IMR-90 (cell line): ENCODE results near the gene PRR5. TPM values are rescaled to one million over a fixed set of nuclear protein-coding genes. Genes with fewer than 3 reads are reported as not detected.

ENCODE experiments used
- ATAC-seq: fragments of 200-7000 bp; cut with Tn5 transposase; 2 replicates; pipeline ENCODE4 v1.9.1; 2020; ENCODE audit warnings: low read depth, mild to moderate bottlenecking, moderate library complexity
- BruUV-seq: library from RNA; stranded (reverse); fragments of 400-500 nt; replicated peaks from 2 replicates; lab custom pipeline; 2021; lab: Mats Ljungman, UMichigan
- CTCF ChIA-PET: fragments of 300-600 bp; formaldehyde crosslinking; extraction: SDS; loops from one replicate; lab custom pipeline; 2021; ENCODE audit warnings: antibody characterized with exemption; lab: Yijun Ruan, JAX
- POLR2A ChIA-PET: fragments of 300-600 bp; sonication (Branson Sonifier 250); formaldehyde crosslinking; loops from one replicate; lab custom pipeline; 2022; ENCODE audit warnings: antibody characterized with exemption; ENCODE audit not compliant: unreplicated experiment; lab: Charles Lee
- DNase-seq: peaks from one replicate; pipeline ENCODE4 v3.0.0; 2013
- H2AFZ ChIP-seq: replicated peaks from 2 replicates; pipeline ENCODE3; 2013; ENCODE audit warnings: low read length, mild to moderate bottlenecking; ENCODE audit not compliant: poor library complexity
- H2AK5ac ChIP-seq: 2 replicates; pipeline ENCODE4 v1.6.1; 2013; ENCODE audit warnings: low read depth, low read length, inconsistent platforms
- H2AK9ac ChIP-seq: replicated peaks from 2 replicates; pipeline ENCODE3; 2013; ENCODE audit warnings: mild to moderate bottlenecking, low read depth, low read length, moderate library complexity; ENCODE audit not compliant: poor library complexity
- H2BK120ac ChIP-seq: 2 replicates; pipeline ENCODE4 v1.6.1; 2013; ENCODE audit warnings: low read depth, low read length, inconsistent platforms
- H2BK15ac ChIP-seq: 3 replicates; pipeline ENCODE4 v1.6.1; 2013; ENCODE audit warnings: low read depth, low read length, inconsistent platforms
- H2BK20ac ChIP-seq: 2 replicates; pipeline ENCODE4 v1.6.1; 2013; ENCODE audit warnings: low read depth, mild to moderate bottlenecking, inconsistent platforms, low read length, moderate library complexity
- H2BK5ac ChIP-seq: 2 replicates; pipeline ENCODE4 v1.6.1; 2013; ENCODE audit warnings: mild to moderate bottlenecking, low read depth, low read length, inconsistent platforms; ENCODE audit not compliant: poor library complexity, severe bottlenecking
- H3K14ac ChIP-seq: replicated peaks from 2 replicates; pipeline ENCODE4 v1.6.1; 2013; ENCODE audit warnings: low read depth, low read length, inconsistent platforms
- H3K18ac ChIP-seq: 2 replicates; pipeline ENCODE4 v1.6.1; 2013; ENCODE audit warnings: low read depth, low read length, control low read depth
- H3K23ac ChIP-seq: 2 replicates; pipeline ENCODE4 v1.6.1; 2013; ENCODE audit warnings: low read depth, low read length, inconsistent platforms
- H3K27ac ChIP-seq: 2 replicates; pipeline ENCODE4 v1.5.1; 2013; ENCODE audit warnings: mild to moderate bottlenecking, control low read depth, low read length; ENCODE audit not compliant: insufficient read depth
- H3K27me3 ChIP-seq: 2 replicates; pipeline ENCODE4 v1.6.1; 2013; ENCODE audit warnings: low read length; ENCODE audit not compliant: control insufficient read depth, insufficient read depth
- H3K36me3 ChIP-seq: 2 replicates; pipeline ENCODE4 v1.6.1; 2013; ENCODE audit warnings: low read length, mixed read lengths; ENCODE audit not compliant: control insufficient read depth, insufficient read depth
- H3K4ac ChIP-seq: 2 replicates; pipeline ENCODE4 v1.6.1; 2013; ENCODE audit warnings: low read depth, low read length, inconsistent platforms
- H3K4me1 ChIP-seq: 2 replicates; pipeline ENCODE4 v1.6.1; 2013; ENCODE audit warnings: low read length, mixed read lengths; ENCODE audit not compliant: control insufficient read depth, insufficient read depth
- H3K4me2 ChIP-seq: 2 replicates; pipeline ENCODE4 v1.6.1; 2013; ENCODE audit warnings: low read depth, mild to moderate bottlenecking, control low read depth, low read length, moderate library complexity
- H3K4me3 ChIP-seq: 2 replicates; pipeline ENCODE4 v1.5.1; 2013; ENCODE audit warnings: low read depth, mild to moderate bottlenecking, control low read depth, low read length, moderate library complexity; ENCODE audit not compliant: insufficient read depth
- H3K56ac ChIP-seq: 2 replicates; pipeline ENCODE4 v1.6.1; 2013; ENCODE audit warnings: low read length, inconsistent platforms; ENCODE audit not compliant: insufficient read depth; ENCODE audit errors: extremely low read depth
- H3K79me1 ChIP-seq, 2 experiments: 2 replicates each; pipeline ENCODE4 v1.6.1; 2013; ENCODE audit warnings: low read length in 2 of 2, inconsistent platforms in 1 of 2, low read depth in 1 of 2
- H3K9ac ChIP-seq: 2 replicates; pipeline ENCODE4 v1.6.1; 2013; ENCODE audit warnings: low read depth, low read length, control low read depth
- H3K9me1 ChIP-seq: 2 replicates; pipeline ENCODE4 v1.6.1; 2013; ENCODE audit warnings: low read length, inconsistent platforms; ENCODE audit not compliant: insufficient read depth
- H3K9me3 ChIP-seq: 2 replicates; pipeline ENCODE4 v1.6.1; 2013; ENCODE audit warnings: low read length; ENCODE audit not compliant: control insufficient read depth, insufficient read depth
- H4K20me1 ChIP-seq: 2 replicates; pipeline ENCODE4 v1.6.1; 2013; ENCODE audit warnings: low read length, inconsistent platforms; ENCODE audit not compliant: insufficient read depth
- H4K5ac ChIP-seq: 2 replicates; pipeline ENCODE4 v1.6.1; 2013; ENCODE audit warnings: mild to moderate bottlenecking, low read depth, low read length, control low read depth
- H4K8ac ChIP-seq, 2 experiments: 2 replicates each; pipeline ENCODE4 v1.6.1; 2013; ENCODE audit warnings: low read depth in 2 of 2, low read length in 2 of 2, control low read depth in 1 of 2, inconsistent platforms in 1 of 2
- H4K91ac ChIP-seq: 2 replicates; pipeline ENCODE4 v1.6.1; 2013; ENCODE audit warnings: low read depth, low read length, inconsistent platforms; ENCODE audit not compliant: insufficient read depth
- BHLHE40 ChIP-seq: fragments of 150-350 bp; IDR thresholded peaks from 2 replicates; pipeline ENCODE4 v1.6.1; 2016; ENCODE audit warnings: mild to moderate bottlenecking, low read depth, low read length
- CHD1 ChIP-seq: IDR thresholded peaks from 2 replicates; pipeline ENCODE4 v1.6.1; 2012; ENCODE audit warnings: low read depth, low read length, improper control_type of control experiment
- FOS ChIP-seq: fragments of 150-350 bp; IDR thresholded peaks from 2 replicates; pipeline ENCODE4 v1.6.1; 2016; ENCODE audit warnings: low read depth, low read length
- MAFK ChIP-seq: IDR thresholded peaks from 2 replicates; pipeline ENCODE4 v1.6.1; 2012; ENCODE audit warnings: low read depth, low read length, improper control_type of control experiment
- MXI1 ChIP-seq: IDR thresholded peaks from 2 replicates; pipeline ENCODE4 v1.6.1; 2012; ENCODE audit warnings: low read depth, mild to moderate bottlenecking, low read length, moderate library complexity, borderline replicate concordance
- NFE2L2 ChIP-seq: fragments of 150-350 bp; IDR thresholded peaks from 2 replicates; pipeline ENCODE4 v1.6.1; 2016; ENCODE audit warnings: low read depth, mild to moderate bottlenecking, low read length
- RAD21 ChIP-seq: IDR thresholded peaks from 2 replicates; pipeline ENCODE4 v1.6.1; 2012; ENCODE audit warnings: low read length, improper control_type of control experiment
- RFX5 ChIP-seq: IDR thresholded peaks from 2 replicates; pipeline ENCODE4 v1.8.0; 2012; ENCODE audit warnings: low read depth, mild to moderate bottlenecking, low read length, moderate library complexity
- WGBS, 2 experiments: methylation state at CpG; one replicate each; pipeline versions ENCODE4 v1.1.5 to v1.1.7; 2013; ENCODE audit warnings: missing lambda C conversion rate in 2 of 2; ENCODE audit not compliant: insufficient read length in 1 of 2; ENCODE audit errors: extremely low coverage in 2 of 2; 5-methylcytosine and 5-hydroxymethylcytosine counted together
- dilution Hi-C: fragments of 300-500 bp; cut with HindIII; formaldehyde crosslinking; loops from one replicate; pipeline ENCODE4 v1.14.3; 2018; ENCODE audit warnings: low sequenced_read_pairs; ENCODE audit not compliant: unreplicated experiment
- in situ Hi-C: fragments of 300-500 bp; cut with MboI; formaldehyde crosslinking; loops from 3 replicates; pipeline ENCODE4 v1.14.3; 2019; ENCODE audit warnings: low sequenced_read_pairs, inconsistent platforms, mixed read lengths
- intact Hi-C: fragments of 100-400 bp; cut with micrococcal nuclease; formaldehyde crosslinking; loops from 2 replicates; pipeline ENCODE4 v1.10.0; 2022
- polyA plus RNA-seq, 3 experiments: library from polyadenylated mRNA; depleted of rRNA; stranded (reverse); fragments of >200 nt; gene quantifications; 2 replicates each; pipeline ENCODE4 v1.2.3, GENCODE V29; 2012; ENCODE audit warnings: low replicate concordance in 1 of 3
- total RNA-seq: library from RNA; depleted of rRNA; stranded (reverse); fragments of >200 nt; gene quantifications from 2 replicates; pipeline ENCODE4 v1.2.3, GENCODE V29; 2012
- TF ChIP-seq, protein P1 (sequence below): conservative IDR thresholded peaks from 2 replicates; pipeline ENCODE4 v1.5.1; 2012; ENCODE audit warnings: mild to moderate bottlenecking, low read depth, low read length, improper control_type of control experiment
- TF ChIP-seq, protein P2 (sequence below): fragments of 150-350 bp; IDR thresholded peaks from 2 replicates; pipeline ENCODE4 v1.6.1; 2016; ENCODE audit warnings: low read depth, mild to moderate bottlenecking, low read length, moderate library complexity, borderline replicate concordance

PRR5 gene
- total and polyA plus RNA-seq, 2 of the 4 experiments (the other 2 are of a cell fraction) = 8.1 to 24.3 TPM

DNA sequence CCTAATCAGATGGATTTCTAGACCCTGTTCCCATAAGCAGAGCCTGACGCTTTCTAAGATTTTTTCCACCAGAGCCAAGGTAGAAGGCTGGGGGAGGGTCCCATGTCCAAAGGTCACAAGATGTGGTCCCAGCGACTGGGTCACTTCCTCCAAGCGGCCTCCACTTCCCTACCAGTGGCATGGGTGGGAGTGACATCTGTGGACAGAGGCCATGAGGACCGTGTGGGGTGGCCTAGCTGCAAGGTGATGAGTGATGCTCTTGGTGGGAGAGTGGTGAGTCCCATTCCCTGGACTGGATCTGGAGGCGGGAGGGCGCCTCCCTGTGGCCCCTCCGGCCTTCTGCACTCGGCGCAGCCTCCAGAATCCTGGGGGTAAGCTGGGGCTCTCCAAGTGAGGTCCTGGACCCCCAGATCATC is 32.4 kb upstream of the PRR5 start (continued):
- TF ChIP-seq, protein P1, sequence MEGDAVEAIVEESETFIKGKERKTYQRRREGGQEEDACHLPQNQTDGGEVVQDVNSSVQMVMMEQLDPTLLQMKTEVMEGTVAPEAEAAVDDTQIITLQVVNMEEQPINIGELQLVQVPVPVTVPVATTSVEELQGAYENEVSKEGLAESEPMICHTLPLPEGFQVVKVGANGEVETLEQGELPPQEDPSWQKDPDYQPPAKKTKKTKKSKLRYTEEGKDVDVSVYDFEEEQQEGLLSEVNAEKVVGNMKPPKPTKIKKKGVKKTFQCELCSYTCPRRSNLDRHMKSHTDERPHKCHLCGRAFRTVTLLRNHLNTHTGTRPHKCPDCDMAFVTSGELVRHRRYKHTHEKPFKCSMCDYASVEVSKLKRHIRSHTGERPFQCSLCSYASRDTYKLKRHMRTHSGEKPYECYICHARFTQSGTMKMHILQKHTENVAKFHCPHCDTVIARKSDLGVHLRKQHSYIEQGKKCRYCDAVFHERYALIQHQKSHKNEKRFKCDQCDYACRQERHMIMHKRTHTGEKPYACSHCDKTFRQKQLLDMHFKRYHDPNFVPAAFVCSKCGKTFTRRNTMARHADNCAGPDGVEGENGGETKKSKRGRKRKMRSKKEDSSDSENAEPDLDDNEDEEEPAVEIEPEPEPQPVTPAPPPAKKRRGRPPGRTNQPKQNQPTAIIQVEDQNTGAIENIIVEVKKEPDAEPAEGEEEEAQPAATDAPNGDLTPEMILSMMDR = peak; percentile 54

DNA sequence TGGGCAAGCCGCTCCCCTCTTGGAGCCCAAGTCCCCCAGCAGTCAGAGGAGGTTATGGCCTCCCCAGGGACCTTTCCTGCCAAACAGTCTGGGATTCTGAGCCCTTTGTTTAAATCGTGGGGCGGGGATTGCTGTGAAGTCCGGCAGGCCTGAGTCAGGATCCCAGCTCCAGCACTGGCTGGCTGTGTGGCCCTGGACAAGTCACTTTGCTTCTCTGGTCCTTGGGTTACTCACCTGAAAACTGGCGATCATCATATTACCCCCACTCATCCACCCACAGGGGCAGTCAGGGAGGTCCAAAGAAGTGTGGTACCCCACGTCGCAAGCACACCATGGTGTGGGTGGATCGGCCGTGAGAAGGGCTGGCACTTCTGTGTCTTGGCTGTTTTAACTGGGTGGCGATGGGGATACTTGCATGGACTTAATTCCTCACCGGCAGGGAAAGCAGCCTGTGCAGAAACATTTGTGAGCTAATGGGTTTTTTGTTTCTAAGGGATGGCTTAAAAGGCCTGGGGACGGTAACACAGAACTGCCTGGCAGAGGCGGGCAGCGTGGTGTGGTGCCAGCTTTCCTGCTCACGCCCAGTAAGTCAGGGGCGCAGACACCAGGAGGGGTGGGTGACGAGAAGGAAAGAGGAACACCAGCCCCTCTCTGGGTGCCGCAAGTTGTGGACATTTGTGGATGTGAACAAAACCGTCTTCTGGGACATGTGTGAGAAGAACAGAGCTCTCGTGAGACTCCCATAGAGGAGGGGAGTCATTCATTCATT is 31.6 kb upstream of the PRR5 start:
- no peak overlapping the region for H2BK20ac ChIP-seq
- H2BK120ac ChIP-seq = no peak overlapping the region
- no peak overlapping the region for H2AFZ ChIP-seq
- no peak for ATAC-seq
- H4K20me1 ChIP-seq = peaks cover 18% of the 10 kb centered on the region
- DNase-seq = no peak
- no peak overlapping the region for H4K8ac ChIP-seq
- peaks cover 3 to 16% of the 10 kb centered on the region in 2 experiments; a peak in 2 of 4 replicates for H3K79me1 ChIP-seq
- H3K27me3 ChIP-seq = no peaks in the 10 kb centered on the region; the same call in 1 of the 2 replicates
- no peak overlapping the region for H3K18ac ChIP-seq
- peak overlapping the region; percentile 87 for H2AK9ac ChIP-seq
- no peak overlapping the region for H3K9ac ChIP-seq
- H3K23ac ChIP-seq = no peak overlapping the region
- BruUV-seq = no TSS peak
- intact Hi-C loops = no loop called here
- H3K27ac ChIP-seq = no peak overlapping the region
- H3K4me2 ChIP-seq = no peak overlapping the region
- H3K56ac ChIP-seq = no peak overlapping the region
- POLR2A ChIA-PET = no interaction called here
- H3K4me1 ChIP-seq = peaks cover 13% of the 10 kb centered on the region; the same call in 1 of the 2 replicates
- H2BK15ac ChIP-seq = no peak overlapping the region
- WGBS, 2 experiments = 81% methylated on average over 10 of the region's 20 CpGs; no CpG with 5 or more reads in 1 of the 2 experiments
- H2AK5ac ChIP-seq = no peak overlapping the region; the same call in 1 of the 2 replicates
- H3K4me3 ChIP-seq = no peak overlapping the region
- TF ChIP-seq CHD1 = no peak
- no peak for TF ChIP-seq RAD21
- TF ChIP-seq BHLHE40 = no peak
- TF ChIP-seq FOS = no peak
- no peak for TF ChIP-seq NFE2L2
- no peak for TF ChIP-seq RFX5
- TF ChIP-seq, protein P1 = no peak
- TF ChIP-seq MXI1 = no peak
- TF ChIP-seq MAFK = no peak
- TF ChIP-seq, protein P2, sequence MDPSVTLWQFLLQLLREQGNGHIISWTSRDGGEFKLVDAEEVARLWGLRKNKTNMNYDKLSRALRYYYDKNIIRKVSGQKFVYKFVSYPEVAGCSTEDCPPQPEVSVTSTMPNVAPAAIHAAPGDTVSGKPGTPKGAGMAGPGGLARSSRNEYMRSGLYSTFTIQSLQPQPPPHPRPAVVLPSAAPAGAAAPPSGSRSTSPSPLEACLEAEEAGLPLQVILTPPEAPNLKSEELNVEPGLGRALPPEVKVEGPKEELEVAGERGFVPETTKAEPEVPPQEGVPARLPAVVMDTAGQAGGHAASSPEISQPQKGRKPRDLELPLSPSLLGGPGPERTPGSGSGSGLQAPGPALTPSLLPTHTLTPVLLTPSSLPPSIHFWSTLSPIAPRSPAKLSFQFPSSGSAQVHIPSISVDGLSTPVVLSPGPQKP = no peak
- no peak overlapping the region for H2BK5ac ChIP-seq
- in situ Hi-C loops = no loop called here
- no peaks in the 10 kb centered on the region for H3K9me3 ChIP-seq
- no peak overlapping the region for H4K5ac ChIP-seq
- H3K36me3 ChIP-seq = no peaks in the 10 kb centered on the region; the same call in 1 of the 2 replicates
- CTCF ChIA-PET = interaction anchor here (1.7 kb wide), 1 partner anchor 15 kb away, joined by 10 read pairs; no protein-coding TSS in a partner anchor
- no peaks in the 10 kb centered on the region for H3K9me1 ChIP-seq
- H3K14ac ChIP-seq = no peak overlapping the region
- dilution Hi-C loops = no loop called here
- no peak overlapping the region for H3K4ac ChIP-seq
- no peak overlapping the region for H4K91ac ChIP-seq
